Measurements from ENCODE around the gene TNNC1.
A peak's percentile ranks its signal among the peaks of the same experiment; 100 is the strongest.

The TNNC1 gene

DNA sequence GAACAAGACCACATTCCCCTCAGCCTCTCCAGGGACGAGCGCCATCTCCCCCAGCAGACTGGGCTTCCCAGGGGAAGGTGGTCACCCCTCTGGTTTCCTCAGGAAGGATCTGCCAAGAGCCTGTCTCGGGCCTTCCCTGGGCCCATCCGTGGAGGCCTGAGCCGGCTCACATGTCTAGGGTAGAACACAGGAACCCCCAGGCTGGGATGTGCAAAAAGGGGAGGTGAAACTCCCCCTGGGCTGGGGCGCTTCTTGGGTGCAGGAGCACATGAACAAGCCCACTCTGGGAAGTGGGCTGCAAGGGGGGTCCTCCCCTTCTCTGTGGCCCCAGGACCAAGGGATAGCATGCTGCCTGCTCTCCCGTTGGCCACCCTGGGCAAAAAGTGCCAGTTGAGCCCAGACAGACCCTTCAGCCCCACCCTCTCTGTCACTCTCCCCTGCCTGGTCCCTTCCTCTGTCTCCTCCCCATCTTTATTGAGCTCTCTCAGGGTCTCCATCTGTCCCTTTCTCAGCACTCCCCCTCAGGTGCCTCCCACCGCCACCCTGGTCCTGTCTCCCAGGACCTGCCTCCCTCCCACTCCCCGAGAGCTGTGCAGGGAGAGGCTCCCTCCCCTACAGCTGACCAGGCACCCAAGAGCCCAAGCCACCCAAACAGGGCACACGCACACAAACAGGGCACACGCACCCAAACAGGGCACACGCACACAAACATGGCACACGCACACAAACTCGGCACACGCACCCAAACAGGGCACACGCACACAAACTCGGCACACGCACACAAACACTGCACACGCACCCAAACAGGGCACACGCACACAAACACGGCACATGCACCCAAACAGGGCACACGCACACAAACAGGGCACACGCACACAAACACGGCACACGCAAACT lies 9.8 kb downstream of the TNNC1 start:
- no peak for DNase-seq (ENCODE audit: low spot score)

DNA sequence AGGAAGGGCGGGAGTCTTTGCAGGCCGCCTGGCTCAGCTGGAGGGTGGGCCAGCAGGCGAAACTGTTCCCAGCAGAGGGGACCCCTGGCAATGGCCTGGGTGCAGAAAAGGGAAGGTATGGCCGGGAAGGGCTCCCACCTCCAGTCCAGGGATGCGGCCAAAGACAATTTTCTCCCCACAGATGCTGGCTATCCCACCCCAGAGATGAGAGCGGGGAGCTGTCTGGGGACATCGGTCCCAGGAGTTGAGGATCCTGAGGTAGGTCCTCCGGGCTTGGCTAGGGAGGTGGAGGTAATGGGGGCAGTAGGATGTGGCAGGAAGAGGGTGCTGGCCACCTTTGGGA lies 10.6 kb downstream of the TNNC1 start:
- no peak for DNase-seq (ENCODE audit: low spot score)

- DNase-seq (ENCODE audit: low spot score) = no peak
Measured at GRCh38 chr3:52442409-52443267, 11.2 kb downstream of the TNNC1 start.

DNA sequence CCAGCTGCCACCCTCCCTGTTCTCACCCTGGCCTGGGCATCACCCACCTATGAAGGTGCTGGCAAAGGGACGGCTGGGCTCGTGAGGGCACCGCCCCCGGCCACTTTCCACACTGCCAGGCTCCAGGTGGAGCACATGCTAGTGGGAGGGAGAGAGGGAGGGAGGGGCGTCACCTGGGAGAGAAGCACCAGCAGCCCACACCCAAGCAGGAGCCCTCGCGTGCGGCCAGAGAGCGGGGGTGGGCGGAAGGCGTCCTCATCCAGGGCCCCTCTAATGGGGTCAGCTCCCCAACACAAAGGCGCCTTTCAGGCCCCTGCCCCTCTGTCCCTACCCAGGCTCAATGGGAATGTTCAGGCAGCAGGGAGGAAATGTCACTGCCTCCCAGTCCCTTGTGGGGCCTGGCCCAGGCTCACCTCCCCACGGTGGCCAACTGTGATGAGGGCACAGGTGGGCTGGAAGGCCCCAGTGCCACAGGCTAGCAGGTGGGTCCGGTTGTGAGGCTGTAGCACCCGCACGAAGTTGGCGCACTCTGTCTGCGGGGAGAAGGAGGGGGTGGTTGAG lies 12.0 kb downstream of the TNNC1 start:
- DNase-seq (ENCODE audit: low spot score) = no peak

GRCh38 chr3:52441091-52441771 lies 12.6 kb downstream of the TNNC1 start:
- DNase-seq (ENCODE audit: low spot score) = no peak

GRCh38 chr3:52440671-52441070 lies 13.2 kb downstream of the TNNC1 start:
- no peak for DNase-seq (ENCODE audit: low spot score)

GRCh38 chr3:52440249-52440551 lies 13.6 kb downstream of the TNNC1 start:
- no peak for DNase-seq (ENCODE audit: low spot score)

DNA sequence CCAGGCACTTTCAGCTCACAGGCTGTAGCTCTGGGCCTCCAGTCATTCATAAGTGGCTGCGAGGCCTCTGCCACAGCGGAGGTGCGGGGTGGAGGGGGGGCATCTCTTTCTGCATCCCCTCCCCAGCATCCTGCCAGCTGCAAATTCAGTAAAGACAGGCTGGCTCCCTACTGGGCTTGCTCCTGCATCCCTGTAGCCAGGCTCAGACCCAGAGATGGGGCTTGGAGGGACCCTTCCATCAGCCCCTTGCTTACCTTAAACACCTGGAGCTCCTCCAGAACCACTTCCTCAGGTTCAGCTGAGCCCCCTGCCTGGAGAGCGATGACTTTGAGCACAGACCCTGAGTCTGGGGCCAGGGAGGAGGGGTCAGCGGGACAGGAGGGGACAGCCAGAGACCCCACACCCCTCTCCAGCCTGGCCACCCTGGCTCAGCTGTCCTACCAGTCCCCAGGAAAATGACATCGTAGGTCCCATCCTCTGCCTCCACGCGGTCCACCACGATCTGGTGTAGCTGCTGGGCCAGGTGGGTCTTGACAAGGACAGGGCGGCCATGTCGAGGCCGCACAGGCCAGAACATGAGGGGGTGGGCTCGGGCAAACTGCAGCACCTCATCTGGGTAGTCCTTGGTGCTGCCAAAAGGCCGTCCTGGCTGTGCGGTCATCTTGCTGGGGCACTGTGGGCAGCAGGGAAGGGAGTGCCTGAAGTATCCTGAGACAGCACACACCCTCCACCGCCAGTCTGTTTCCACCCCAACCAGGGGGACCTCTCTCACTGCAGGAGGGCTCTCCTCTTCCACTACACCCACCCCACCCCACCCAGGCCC lies 14.2 kb downstream of the TNNC1 start:
- no peak for DNase-seq (ENCODE audit: low spot score)

GRCh38 chr3:52438579-52439425 lies 15.0 kb downstream of the TNNC1 start:
- no peak for DNase-seq (ENCODE audit: low spot score)

- no peak for DNase-seq (ENCODE audit: low spot score)
Measured at GRCh38 chr3:52438104-52438376, 15.8 kb downstream of the TNNC1 start.

DNA sequence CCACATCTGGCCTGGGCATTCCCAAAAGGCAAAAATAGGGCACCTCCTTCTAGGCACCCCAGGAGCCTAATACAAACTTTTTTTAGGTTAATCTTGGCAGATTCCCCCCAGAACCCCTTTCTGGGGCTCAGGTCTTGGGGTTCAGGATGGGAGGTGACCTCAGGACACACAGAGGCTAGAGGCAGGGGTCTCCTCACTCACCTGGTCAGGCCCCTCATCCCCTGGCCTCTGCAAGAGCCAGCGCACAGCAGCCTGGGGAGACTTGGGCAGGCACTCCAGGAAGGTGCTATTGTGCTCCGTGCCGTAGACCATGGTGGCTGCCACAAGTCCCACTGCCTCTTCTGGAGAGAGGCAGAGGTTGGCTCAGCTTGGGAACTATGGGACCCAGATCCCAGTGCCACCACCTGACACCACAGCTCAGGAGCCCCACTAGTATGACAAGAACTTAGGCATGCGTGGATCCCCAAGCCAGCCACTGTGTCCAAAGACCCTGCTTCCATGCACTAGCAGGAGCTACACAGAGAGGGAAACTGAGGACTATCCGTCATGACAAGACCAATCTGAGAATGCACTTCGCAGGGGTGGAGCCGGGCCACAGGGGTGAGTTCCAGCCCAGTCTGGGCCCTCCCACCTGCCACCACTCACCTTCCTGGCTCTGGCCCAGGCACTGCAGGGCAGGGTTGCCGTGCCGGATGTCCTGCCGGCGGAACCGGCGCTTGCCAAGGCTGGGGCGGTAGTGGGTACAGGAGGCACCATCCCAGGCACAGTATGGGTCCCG lies 16.3 kb downstream of the TNNC1 start:
- DNase-seq (ENCODE audit: low spot score) = peak; percentile 47

GRCh38 chr3:52436500-52437149 lies 17.2 kb downstream of the TNNC1 start:
- no peak for DNase-seq (ENCODE audit: low spot score)

GRCh38 chr3:52435246-52436101 lies 18.4 kb downstream of the TNNC1 start:
- no peak for DNase-seq (ENCODE audit: low spot score)

- no peak for DNase-seq (ENCODE audit: low spot score)
Measured at GRCh38 chr3:52434491-52435115, 19.2 kb downstream of the TNNC1 start.

GRCh38 chr3:52433996-52434479 lies 19.8 kb downstream of the TNNC1 start:
- no peak for DNase-seq (ENCODE audit: low spot score)

DNA sequence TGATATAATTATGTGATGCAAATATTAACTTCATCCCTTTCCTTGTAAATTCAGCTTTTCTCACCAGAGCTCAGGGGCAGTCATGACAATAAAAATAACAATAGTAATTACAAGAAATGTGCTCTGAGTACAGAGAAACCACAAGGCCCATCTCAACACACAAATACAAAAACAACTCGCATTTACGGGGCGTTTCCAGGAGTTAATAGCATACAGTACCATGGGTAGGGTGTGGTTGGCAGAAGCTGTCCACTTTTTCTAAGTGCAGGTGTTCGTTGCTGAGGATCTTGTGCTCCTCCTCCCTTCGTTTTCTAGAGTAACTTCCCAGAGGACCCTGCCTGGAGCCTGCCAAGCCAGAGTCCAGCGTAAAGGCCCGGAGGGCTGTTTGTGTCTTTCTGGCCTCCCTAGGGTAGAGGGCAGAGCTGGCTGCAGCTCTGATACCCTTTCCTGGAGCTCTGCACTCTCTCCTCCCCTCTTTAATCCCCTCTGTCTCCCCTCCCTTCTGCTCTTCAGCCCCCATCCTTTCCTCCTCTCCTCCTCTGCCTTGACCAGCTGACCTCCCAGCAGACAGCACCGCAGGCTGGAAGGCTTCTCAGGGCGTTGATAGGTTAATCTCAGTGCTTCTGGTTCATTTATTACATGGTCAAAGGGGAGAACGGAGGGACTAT lies 20.4 kb downstream of the TNNC1 start:
- DNase-seq (ENCODE audit: low spot score) = no peak

DNA sequence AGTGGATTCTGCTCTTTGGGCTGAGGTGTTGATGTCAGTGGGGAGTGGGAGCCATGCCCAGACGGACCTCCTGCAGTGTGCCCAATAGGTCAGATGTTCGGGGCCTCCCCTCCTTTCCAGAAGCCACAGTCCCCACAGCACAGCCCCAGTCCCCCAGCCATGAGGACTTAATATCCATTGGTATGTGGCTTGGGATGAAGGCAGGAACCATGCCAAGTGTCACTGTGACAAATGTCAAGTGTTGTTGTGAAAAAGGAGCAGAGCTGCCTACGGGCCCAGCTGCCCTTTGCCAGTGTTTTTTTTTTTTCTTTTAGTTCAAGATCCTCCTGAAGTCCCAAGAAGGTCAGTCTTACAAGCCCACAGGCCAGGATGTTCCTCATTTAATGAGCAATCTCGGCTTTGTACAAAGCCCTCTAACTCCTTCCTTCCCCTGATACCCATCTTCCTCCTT lies 21.1 kb downstream of the TNNC1 start:
- no peak for DNase-seq (ENCODE audit: low spot score)
